ENCODE results near the gene PFKM.

PFKM gene

DNA sequence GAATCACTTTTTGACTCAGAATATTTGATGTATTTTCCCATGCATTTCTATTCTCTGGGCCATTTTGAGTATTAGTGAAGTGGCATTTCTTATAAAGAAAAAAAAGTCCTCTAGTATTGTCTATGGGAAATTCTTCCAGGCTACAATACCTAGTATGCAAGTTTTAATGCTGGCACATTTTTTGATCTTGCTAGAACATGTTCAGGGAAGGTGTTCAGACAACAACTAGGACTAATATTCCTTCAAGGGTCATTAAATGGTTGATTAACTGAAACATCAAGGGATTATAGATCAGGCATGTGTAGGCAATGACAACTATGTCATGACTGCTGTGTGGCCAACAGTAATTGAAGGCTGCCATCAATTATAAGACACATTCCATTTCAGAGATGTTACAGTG is 71.9 kb downstream of the PFKM start:
- DNase-seq, result no peak

- DNase-seq, result no peak
Observed at GRCh38 chr12:48192861-48193260, 73.7 kb downstream of the PFKM start.

DNA sequence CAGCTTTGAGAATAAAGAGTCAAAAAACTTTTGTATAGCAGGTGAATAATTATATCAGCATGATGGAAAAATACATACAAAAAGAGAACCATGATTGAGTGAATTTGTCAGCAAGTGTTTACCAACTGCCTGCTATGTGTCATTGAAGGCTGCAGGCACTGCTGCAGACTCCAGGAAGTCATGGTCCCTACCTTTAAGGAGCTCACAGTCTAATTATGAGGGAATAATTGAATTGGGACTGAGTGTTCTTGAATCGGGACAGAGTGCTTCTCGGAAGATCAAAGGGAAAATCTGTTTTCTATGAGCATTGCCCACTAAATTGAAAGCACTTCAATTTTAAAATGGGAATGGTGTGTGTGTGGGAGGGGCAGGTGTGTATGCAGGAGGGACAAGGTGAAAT is 74.5 kb downstream of the PFKM start:
- no peak for DNase-seq

DNA sequence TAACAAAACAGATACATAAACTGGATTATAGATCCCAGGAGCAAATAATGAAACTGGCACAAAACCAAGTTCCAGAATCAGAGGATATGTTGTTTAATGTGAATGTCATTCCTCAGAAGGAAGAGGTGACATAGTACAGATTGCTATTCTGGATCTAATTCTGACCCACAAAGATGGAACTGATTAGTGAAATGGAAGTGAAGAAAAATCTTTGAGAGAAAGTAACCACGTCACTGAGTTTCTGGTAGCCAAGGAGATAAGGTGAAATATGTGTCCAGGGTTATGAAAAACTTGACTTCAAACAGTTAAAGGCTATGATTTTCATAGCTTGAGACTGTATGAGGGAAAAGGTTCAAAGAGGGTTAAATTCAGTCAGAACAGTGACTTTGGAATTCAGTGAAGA is 75.6 kb downstream of the PFKM start:
- no peak for DNase-seq

Measured in DMS 273 treated with DMSO at 0.1 percent for 48 hours (cell line).